GM12878 (cell line): Measurements from ENCODE around the gene FAM170B. TPM values are rescaled to one million over a fixed set of nuclear protein-coding genes. Genes with fewer than 3 reads are reported as not detected.

Experiments
- BMI1 ChIP-seq: fragments of 450-650 bp; IDR thresholded peaks from 2 replicates; pipeline ENCODE4 v1.6.1; 2016; ENCODE audit warnings: mild to moderate bottlenecking, moderate library complexity, borderline replicate concordance
- CTCF ChIP-seq, 3 experiments: IDR thresholded peaks in 2 of 3; conservative IDR thresholded peaks in 1 of 3; 2 replicates each; pipeline ENCODE4 v1.5.1; 2011; ENCODE audit warnings: low read depth in 3 of 3, low read length in 3 of 3, mild to moderate bottlenecking in 3 of 3, control low read depth in 2 of 3, moderate library complexity in 2 of 3, inconsistent platforms in 1 of 3, mixed read lengths in 1 of 3; ENCODE audit not compliant: control insufficient read depth in 2 of 3, insufficient read depth in 1 of 3; ENCODE audit errors: extremely low read depth in 1 of 3
- E4F1 ChIP-seq: fragments of 450-650 bp; IDR thresholded peaks from 2 replicates; pipeline ENCODE4 v1.6.1; 2018; ENCODE audit warnings: borderline replicate concordance, mild to moderate bottlenecking; ENCODE audit not compliant: partially characterized antibody
- IRF5 ChIP-seq: fragments of 450-650 bp; IDR thresholded peaks from 2 replicates; pipeline ENCODE4 v1.6.1; 2017; ENCODE audit warnings: borderline replicate concordance
- JUNB ChIP-seq: IDR thresholded peaks from 2 replicates; pipeline ENCODE4 v1.6.1; 2016; ENCODE audit warnings: antibody characterized with exemption, mild to moderate bottlenecking
- MTA2 ChIP-seq: fragments of 450-650 bp; IDR thresholded peaks from 2 replicates; pipeline ENCODE4 v1.6.1; 2016; ENCODE audit warnings: low read depth, mild to moderate bottlenecking, moderate library complexity
- NFYA ChIP-seq: IDR thresholded peaks from 2 replicates; pipeline ENCODE4 v1.6.1; 2011; ENCODE audit warnings: low read depth, mild to moderate bottlenecking, low read length, improper control_type of control experiment, borderline replicate concordance
- POU2F2 ChIP-seq: IDR thresholded peaks from 3 replicates; pipeline ENCODE4 v1.6.1; 2011; ENCODE audit warnings: low read depth, mild to moderate bottlenecking, low read length, borderline replicate concordance
- STAT3 ChIP-seq: IDR thresholded peaks from 2 replicates; pipeline ENCODE4 v1.6.1; 2011; ENCODE audit warnings: low read depth, low read length, improper control_type of control experiment
- TAF1 ChIP-seq: IDR thresholded peaks from 2 replicates; pipeline ENCODE4 v1.6.1; 2011; ENCODE audit warnings: mild to moderate bottlenecking, low read depth, low read length, borderline replicate concordance
- TCF3 ChIP-seq: IDR thresholded peaks from 2 replicates; pipeline ENCODE4 v1.6.1; 2012; ENCODE audit warnings: low read depth, mild to moderate bottlenecking, low read length, borderline replicate concordance; ENCODE audit not compliant: insufficient read depth
- ZNF384 ChIP-seq: IDR thresholded peaks from 2 replicates; pipeline ENCODE4 v1.6.1; 2012; ENCODE audit warnings: low read depth, mild to moderate bottlenecking, low read length, improper control_type of control experiment, borderline replicate concordance
- polyA plus RNA-seq, 11 experiments: library from polyadenylated mRNA; depleted of rRNA in 4 of 11; unstranded in 6 of 11; stranded (reverse) in 5 of 11; fragments of >200 nt; fragmentation: Nextera tagmentation in 4 of 11; fragmentation: Illumina TruSeq in 1 of 11; extraction: Ambion mirVana in 4 of 11; extraction: Trizol in 1 of 11; gene quantifications; 1 replicate in 1 of 11; 2 replicates in 10 of 11; pipeline versions ENCODE4 v1.2.1 to v1.2.3, GENCODE V29; 2011 to 2016; ENCODE audit warnings: inconsistent platforms in 2 of 11, missing spikeins in 2 of 11, low read depth in 1 of 11
- total RNA-seq, 4 experiments: library from RNA; depleted of rRNA in 3 of 4; stranded (reverse); fragments of >200 nt in 3 of 4; fragmentation: Illumina TruSeq in 1 of 4; extraction: Trizol in 1 of 4; gene quantifications; 2 replicates each; pipeline versions ENCODE4 v1.2.1 to v1.2.3, GENCODE V29; 2013 to 2021

FAM170B gene
- total and polyA plus RNA-seq, 10 of the 15 experiments (the other 5 are each of a cell fraction or from before 2014, with no cell fraction given), result not detected

- no peak for TF ChIP-seq IRF5
- TF ChIP-seq ZNF384, result no peak
- no peak for TF ChIP-seq JUNB
- TF ChIP-seq TAF1, result no peak
- TF ChIP-seq BMI1, result no peak
- TF ChIP-seq CTCF (IDR thresholded peaks at IDR 0.05 in 2 of 3, conservative IDR thresholded peaks at IDR 0.05 in 1 of 3; ENCODE audit: control insufficient read depth in 2 of 3, extremely low read depth in 1 of 3, insufficient read depth in 1 of 3, low read depth in 3 of 3, low read length in 3 of 3), result no peak
- no peak for TF ChIP-seq STAT3
- TF ChIP-seq POU2F2, result no peak
- no peak for TF ChIP-seq MTA2
- TF ChIP-seq E4F1, result no peak
- no peak for TF ChIP-seq TCF3
- no peak for TF ChIP-seq NFYA
Measured at GRCh38 chr10:49165259-49165658, 31.4 kb upstream of the FAM170B start (continued).
